ENCODE measurements around the gene ARPC2.

DNA sequence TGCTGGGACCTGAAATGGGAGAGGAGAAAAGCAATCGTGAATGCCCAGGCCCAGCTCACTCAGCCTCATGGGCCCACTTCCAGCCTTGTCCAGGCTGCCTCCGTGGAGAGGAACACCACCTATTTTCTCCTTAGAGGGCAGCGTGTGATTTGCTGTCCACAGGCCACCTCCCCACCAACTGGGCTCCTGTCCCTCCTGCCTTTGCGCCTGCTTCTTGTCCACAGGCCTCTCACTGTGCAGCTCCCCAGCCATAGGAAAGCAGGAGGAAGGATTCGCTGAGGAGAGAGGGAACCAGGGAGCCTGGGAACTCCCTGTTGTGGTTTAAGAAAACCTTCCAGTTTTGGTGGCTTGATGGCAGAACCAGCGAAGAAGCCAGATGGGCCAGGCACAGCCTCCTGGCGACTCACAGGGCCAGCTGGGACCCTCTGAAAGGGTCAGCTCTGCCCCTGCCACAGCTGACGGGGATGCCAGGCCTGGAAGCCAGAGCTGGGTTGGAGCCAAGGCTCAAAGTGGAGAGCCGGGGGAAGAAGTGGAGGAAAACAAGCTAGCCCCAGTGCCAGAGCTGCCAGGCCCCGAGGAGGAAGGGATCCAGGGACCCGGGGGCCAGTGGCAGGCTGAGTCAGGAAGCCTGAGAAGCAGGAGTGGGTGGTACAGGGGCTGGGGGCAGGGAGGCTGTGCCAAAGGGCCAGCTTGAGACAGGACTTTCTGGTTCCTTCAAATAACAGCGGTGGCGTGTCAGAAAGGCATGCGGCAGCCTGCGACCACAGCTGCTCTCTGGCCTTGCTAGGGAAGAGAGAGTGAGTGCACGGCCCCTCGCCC is 65.4 kb downstream of the ARPC2 start:
- TF ChIP-seq POLR2AphosphoS5 (IDR thresholded peaks at IDR 0.05; ENCODE audit: low read length), result no peak
- TF ChIP-seq EZH2 (IDR thresholded peaks at IDR 0.05; ENCODE audit: borderline replicate concordance, control insufficient read depth, low read depth, low read length), result no peak
- no peak for TF ChIP-seq NFIC (IDR thresholded peaks at IDR 0.05; ENCODE audit: low read depth, low read length)
- no peak for TF ChIP-seq ZZZ3 (IDR thresholded peaks at IDR 0.05; ENCODE audit: control insufficient read depth, insufficient read length, low read depth)
- TF ChIP-seq, protein P1, sequence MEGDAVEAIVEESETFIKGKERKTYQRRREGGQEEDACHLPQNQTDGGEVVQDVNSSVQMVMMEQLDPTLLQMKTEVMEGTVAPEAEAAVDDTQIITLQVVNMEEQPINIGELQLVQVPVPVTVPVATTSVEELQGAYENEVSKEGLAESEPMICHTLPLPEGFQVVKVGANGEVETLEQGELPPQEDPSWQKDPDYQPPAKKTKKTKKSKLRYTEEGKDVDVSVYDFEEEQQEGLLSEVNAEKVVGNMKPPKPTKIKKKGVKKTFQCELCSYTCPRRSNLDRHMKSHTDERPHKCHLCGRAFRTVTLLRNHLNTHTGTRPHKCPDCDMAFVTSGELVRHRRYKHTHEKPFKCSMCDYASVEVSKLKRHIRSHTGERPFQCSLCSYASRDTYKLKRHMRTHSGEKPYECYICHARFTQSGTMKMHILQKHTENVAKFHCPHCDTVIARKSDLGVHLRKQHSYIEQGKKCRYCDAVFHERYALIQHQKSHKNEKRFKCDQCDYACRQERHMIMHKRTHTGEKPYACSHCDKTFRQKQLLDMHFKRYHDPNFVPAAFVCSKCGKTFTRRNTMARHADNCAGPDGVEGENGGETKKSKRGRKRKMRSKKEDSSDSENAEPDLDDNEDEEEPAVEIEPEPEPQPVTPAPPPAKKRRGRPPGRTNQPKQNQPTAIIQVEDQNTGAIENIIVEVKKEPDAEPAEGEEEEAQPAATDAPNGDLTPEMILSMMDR (IDR thresholded peaks at IDR 0.05 in 2 of 3, conservative IDR thresholded peaks at IDR 0.05 in 1 of 3; ENCODE audit: control insufficient read depth in 2 of 3, extremely low read depth in 1 of 3, insufficient read depth in 1 of 3, low read depth in 3 of 3, low read length in 3 of 3), result no peak
- no peak for TF ChIP-seq YY1 (IDR thresholded peaks at IDR 0.05; ENCODE audit: low read depth, low read length)
- no peak for TF ChIP-seq CHD4 (IDR thresholded peaks at IDR 0.05)
- TF ChIP-seq MXI1 (IDR thresholded peaks at IDR 0.05; ENCODE audit: low read depth, low read length), result no peak
- no peak for TF ChIP-seq ZNF274 (IDR thresholded peaks at IDR 0.05; ENCODE audit: insufficient read depth, insufficient read length)
- no peak for TF ChIP-seq GABPA (IDR thresholded peaks at IDR 0.05; ENCODE audit: low read depth)
- no peak for TF ChIP-seq MAX (IDR thresholded peaks at IDR 0.05; ENCODE audit: low read depth, low read length)
- TF ChIP-seq JUND (IDR thresholded peaks at IDR 0.05; ENCODE audit: low read depth, low read length), result no peak

Data from GM12878 (cell line).